Measurements from ENCODE around the gene FTO. TPM values are rescaled to one million over a fixed set of nuclear protein-coding genes. Genes with fewer than 3 reads are reported as not detected.

FTO gene
- total RNA-seq, 1 donor from 2014 or later = 106 TPM

GRCh38 chr16:53865494-53865863 is 161.5 kb downstream of the FTO start:
- H3K4me1 Mint-ChIP-seq (ENCODE audit: low read depth, unreplicated experiment) = peaks cover 4% of the 10 kb centered on the region
- H3K4me3 Mint-ChIP-seq (ENCODE audit: unreplicated experiment) = no peak overlapping the region
- peaks cover 2% of the 10 kb centered on the region for H3K9me3 Mint-ChIP-seq (ENCODE audit: unreplicated experiment)
- no peak for DNase-seq
- H3K27ac Mint-ChIP-seq (ENCODE audit: unreplicated experiment) = no peak overlapping the region
- no peaks in the 10 kb centered on the region for H3K27me3 Mint-ChIP-seq (ENCODE audit: unreplicated experiment)
- H3K36me3 Mint-ChIP-seq (ENCODE audit: unreplicated experiment) = peaks cover 9% of the 10 kb centered on the region
- no peak for TF ChIP-seq CTCF (IDR thresholded peaks at IDR 0.05; ENCODE audit: partially characterized antibody, unreplicated experiment)

GRCh38 chr16:53866520-53866919 is 162.6 kb downstream of the FTO start:
- TF ChIP-seq CTCF (IDR thresholded peaks at IDR 0.05; ENCODE audit: partially characterized antibody, unreplicated experiment) = no peak
- Mint-ChIP-seq H3K27ac (ENCODE audit: unreplicated experiment) (no peak overlapping the region), H3K36me3 (ENCODE audit: unreplicated experiment) (peaks cover 18% of the 10 kb centered on the region)

GRCh38 chr16:53870831-53871230 is 166.9 kb downstream of the FTO start:
- Mint-ChIP-seq H3K4me1 (ENCODE audit: low read depth, unreplicated experiment) (no peaks in the 10 kb centered on the region), H3K4me3 (ENCODE audit: unreplicated experiment) (no peak overlapping the region), H3K9me3 (ENCODE audit: unreplicated experiment) (no peaks in the 10 kb centered on the region), H3K27me3 (ENCODE audit: unreplicated experiment) (no peaks in the 10 kb centered on the region), H3K36me3 (ENCODE audit: unreplicated experiment) (peaks cover 23% of the 10 kb centered on the region), H3K27ac (ENCODE audit: unreplicated experiment) (no peak overlapping the region)
- DNase-seq = no peak
- TF ChIP-seq CTCF (IDR thresholded peaks at IDR 0.05; ENCODE audit: partially characterized antibody, unreplicated experiment) = no peak

More at GRCh38 chr16:53866520-53866919, 162.6 kb downstream of the FTO start:
- H3K9me3 Mint-ChIP-seq (ENCODE audit: unreplicated experiment) = peaks cover 2% of the 10 kb centered on the region
- H3K4me3 Mint-ChIP-seq (ENCODE audit: unreplicated experiment) = no peak overlapping the region
- H3K4me1 Mint-ChIP-seq (ENCODE audit: low read depth, unreplicated experiment) = peaks cover 4% of the 10 kb centered on the region
- H3K27me3 Mint-ChIP-seq (ENCODE audit: unreplicated experiment) = no peaks in the 10 kb centered on the region
- DNase-seq = no peak

- TF ChIP-seq CTCF (IDR thresholded peaks at IDR 0.05; ENCODE audit: partially characterized antibody, unreplicated experiment) = no peak
- no peak for DNase-seq
- Mint-ChIP-seq H3K4me3 (ENCODE audit: unreplicated experiment) (no peak overlapping the region), H3K27me3 (ENCODE audit: unreplicated experiment) (no peaks in the 10 kb centered on the region), H3K27ac (ENCODE audit: unreplicated experiment) (no peak overlapping the region), H3K4me1 (ENCODE audit: low read depth, unreplicated experiment) (no peaks in the 10 kb centered on the region), H3K36me3 (ENCODE audit: unreplicated experiment) (peaks cover 23% of the 10 kb centered on the region), H3K9me3 (ENCODE audit: unreplicated experiment) (no peaks in the 10 kb centered on the region)
Observed at GRCh38 chr16:53872248-53873221, 168.6 kb downstream of the FTO start.

GRCh38 chr16:53876811-53877210 is 172.9 kb downstream of the FTO start:
- Mint-ChIP-seq H3K4me3 (ENCODE audit: unreplicated experiment) (no peak overlapping the region), H3K27me3 (ENCODE audit: unreplicated experiment) (no peaks in the 10 kb centered on the region), H3K36me3 (ENCODE audit: unreplicated experiment) (peaks cover 6% of the 10 kb centered on the region), H3K27ac (ENCODE audit: unreplicated experiment) (no peak overlapping the region), H3K9me3 (ENCODE audit: unreplicated experiment) (no peaks in the 10 kb centered on the region), H3K4me1 (ENCODE audit: low read depth, unreplicated experiment) (no peaks in the 10 kb centered on the region)
- DNase-seq = no peak
- TF ChIP-seq CTCF (IDR thresholded peaks at IDR 0.05; ENCODE audit: partially characterized antibody, unreplicated experiment) = no peak
